GM21515 (cell line): ENCODE measurements around the gene KCTD11.

Experiments used
- ATAC-seq: cut with Tn5 transposase; IDR thresholded peaks from one replicate; pipeline ENCODE4 v1.9.1; 2021; ENCODE audit not compliant: unreplicated experiment

Gene KCTD11

GRCh38 chr17:7351665-7352502 lies at the start of gene KCTD11:
KCTD11 (plus strand) TSS chr17:7352162.
- ATAC-seq = peak; percentile 51

GRCh38 chr17:7304179-7304578 lies 47.8 kb upstream of the KCTD11 start:
- ATAC-seq = no peak

- ATAC-seq = peak; percentile 63
These were observed 44.9 kb upstream of the KCTD11 start, which contains the start of gene EIF5A for GRCh38 chr17:7306911-7307685. EIF5A (plus strand) TSS chr17:7307628; CDS start chr17:7309636, 2,008 bp downstream.

GRCh38 chr17:7307686-7308624 lies 44.0 kb upstream of the KCTD11 start:
- ATAC-seq = peak; percentile 5

- ATAC-seq = no peak
These were observed 43.1 kb upstream of the KCTD11 start for GRCh38 chr17:7308625-7309433.

GRCh38 chr17:7309628-7310027 lies 42.3 kb upstream of the KCTD11 start:
- no peak for ATAC-seq

GRCh38 chr17:7311110-7311705 lies 40.8 kb upstream of the KCTD11 start:
- ATAC-seq = no peak

- no peak for ATAC-seq
These were observed 39.4 kb upstream of the KCTD11 start for GRCh38 chr17:7312432-7313087.

- no peak for ATAC-seq
These were observed 38.7 kb upstream of the KCTD11 start for GRCh38 chr17:7313088-7313889.

GRCh38 chr17:7313890-7314718 lies 37.9 kb upstream of the KCTD11 start:
- ATAC-seq = no peak

- ATAC-seq = peak; percentile 68
These were observed 37.0 kb upstream of the KCTD11 start, which contains the start of gene GPS2 for GRCh38 chr17:7314719-7315569. GPS2 (minus strand) TSS chr17:7315360; CDS start chr17:7315052, 308 bp downstream.

GRCh38 chr17:7315570-7316235 lies 36.3 kb upstream of the KCTD11 start:
- no peak for ATAC-seq

GRCh38 chr17:7317161-7317803 lies 34.7 kb upstream of the KCTD11 start:
- ATAC-seq = no peak

GRCh38 chr17:7318121-7318860 lies 33.7 kb upstream of the KCTD11 start:
- ATAC-seq = no peak

GRCh38 chr17:7321466-7321865 lies 30.5 kb upstream of the KCTD11 start:
- no peak for ATAC-seq
